Mesendoderm (in vitro differentiated cells): ENCODE measurements around the gene FAM50A.
A peak's percentile ranks its signal among the peaks of the same experiment; 100 is the strongest.

Source experiments
- DNase-seq: peaks from one replicate; pipeline ENCODE4 v3.0.0; 2013
- H2AK5ac ChIP-seq: 2 replicates; pipeline ENCODE4 v1.6.1; 2013; ENCODE audit warnings: low read length, inconsistent platforms
- H2BK120ac ChIP-seq: 2 replicates; pipeline ENCODE4 v1.6.1; 2013; ENCODE audit warnings: low read depth, mild to moderate bottlenecking, low read length, moderate library complexity, mixed read lengths
- H2BK15ac ChIP-seq: replicated peaks from 2 replicates; pipeline ENCODE4 v1.6.1; 2013; ENCODE audit warnings: low read depth, mild to moderate bottlenecking, moderate library complexity
- H2BK5ac ChIP-seq: 2 replicates; pipeline ENCODE4 v1.6.1; 2013; ENCODE audit warnings: low read length, inconsistent platforms
- H3K18ac ChIP-seq: 2 replicates; pipeline ENCODE4 v1.6.1; 2013; ENCODE audit warnings: mild to moderate bottlenecking, low read length, mixed read lengths
- H3K23ac ChIP-seq: one replicate; pipeline ENCODE4 v1.6.1; 2013; ENCODE audit warnings: low read length
- H3K27ac ChIP-seq: 2 replicates; pipeline ENCODE4 v1.5.1; 2013; ENCODE audit warnings: low read depth, mild to moderate bottlenecking, inconsistent platforms, low read length, moderate library complexity
- H3K27me3 ChIP-seq: 2 replicates; pipeline ENCODE4 v1.6.1; 2013; ENCODE audit warnings: low read length, control low read depth, mild to moderate bottlenecking, inconsistent platforms; ENCODE audit not compliant: insufficient read depth, poor library complexity
- H3K36me3 ChIP-seq: 2 replicates; pipeline ENCODE4 v1.6.1; 2013; ENCODE audit warnings: low read length, inconsistent platforms; ENCODE audit not compliant: control insufficient read depth, insufficient read depth
- H3K4ac ChIP-seq: one replicate; pipeline ENCODE4 v1.6.1; 2013; ENCODE audit warnings: low read depth, mild to moderate bottlenecking, low read length, moderate library complexity
- H3K4me1 ChIP-seq: 2 replicates; pipeline ENCODE4 v1.6.1; 2013; ENCODE audit warnings: low read depth, low read length, inconsistent platforms; ENCODE audit not compliant: control insufficient read depth
- H3K4me2 ChIP-seq: 2 replicates; pipeline ENCODE4 v1.6.1; 2013; ENCODE audit warnings: low read length
- H3K4me3 ChIP-seq: 2 replicates; pipeline ENCODE4 v1.5.1; 2013; ENCODE audit warnings: mild to moderate bottlenecking, low read length
- H3K56ac ChIP-seq: one replicate; pipeline ENCODE4 v1.6.1; 2013; ENCODE audit warnings: low read length
- H3K79me1 ChIP-seq: 2 replicates; pipeline ENCODE4 v1.6.1; 2013; ENCODE audit warnings: low read length, inconsistent platforms
- H3K79me2 ChIP-seq: 2 replicates; pipeline ENCODE4 v1.6.1; 2013; ENCODE audit warnings: mild to moderate bottlenecking, low read length; ENCODE audit not compliant: control insufficient read depth, insufficient read depth
- H3K9ac ChIP-seq: 2 replicates; pipeline ENCODE4 v1.6.1; 2013; ENCODE audit warnings: low read length, inconsistent platforms
- H4K5ac ChIP-seq: one replicate; pipeline ENCODE4 v1.6.1; 2013; ENCODE audit warnings: low read length
- H4K8ac ChIP-seq: one replicate; pipeline ENCODE4 v1.6.1; 2013; ENCODE audit warnings: low read depth, mild to moderate bottlenecking, control low read depth, low read length, moderate library complexity
- WGBS: extraction: QIAGEN DNeasy Blood & Tissue Kit; methylation state at CpG from one replicate; pipeline ENCODE4 v1.1.7; 2013; ENCODE audit warnings: low lambda C conversion rate, missing lambda C conversion rate; ENCODE audit not compliant: insufficient coverage; ENCODE audit errors: extremely low coverage; 5-methylcytosine and 5-hydroxymethylcytosine counted together

Gene FAM50A

DNA sequence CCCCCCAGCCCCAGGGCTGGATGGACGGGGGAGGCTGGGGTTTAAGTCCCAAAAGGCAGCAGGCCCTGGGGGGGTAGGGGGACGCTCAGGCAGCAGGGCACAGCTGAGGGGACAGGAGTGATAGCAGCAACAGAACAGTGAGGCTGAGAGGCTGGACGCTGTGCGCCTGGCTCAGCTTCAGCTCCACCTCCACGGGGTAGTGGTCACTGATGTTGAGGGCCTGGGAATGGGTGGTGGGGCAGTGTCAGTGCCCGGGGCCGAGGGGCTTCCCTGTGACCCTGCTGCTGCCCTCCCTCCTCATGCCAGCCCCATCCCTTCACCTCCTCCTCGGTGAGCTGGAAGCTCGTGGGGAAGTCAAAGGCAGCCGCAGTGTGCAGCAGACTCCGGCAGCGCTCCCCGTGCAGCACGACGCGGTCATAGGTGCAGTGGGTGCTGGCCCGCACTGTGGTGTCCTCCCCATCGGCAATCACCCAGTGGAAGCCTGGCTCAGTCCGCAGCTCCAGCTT lies 41.3 kb upstream of the FAM50A start:
- DNase-seq: no peak
- no peak overlapping the region for H4K5ac ChIP-seq
- no peak overlapping the region for H2BK120ac ChIP-seq
- no peak overlapping the region for H3K4ac ChIP-seq
- H3K79me2 ChIP-seq: peaks cover 15% of the 10 kb centered on the region
- no peak overlapping the region for H4K8ac ChIP-seq
- no peak overlapping the region for H2BK15ac ChIP-seq
- H3K9ac ChIP-seq: no peak overlapping the region
- peaks cover 1% of the 10 kb centered on the region for H3K79me1 ChIP-seq
- WGBS: no CpG with 5 or more reads among the region's 19 CpGs
- no peaks in the 10 kb centered on the region for H3K27me3 ChIP-seq
- H3K36me3 ChIP-seq: peaks cover 12% of the 10 kb centered on the region
- H3K4me3 ChIP-seq: no peak overlapping the region
- H3K18ac ChIP-seq: no peak overlapping the region
- H3K27ac ChIP-seq: no peak overlapping the region
- no peak overlapping the region for H3K56ac ChIP-seq
- H3K4me2 ChIP-seq: no peak overlapping the region
- H2BK5ac ChIP-seq: no peak overlapping the region
- H3K23ac ChIP-seq: no peak overlapping the region
- H2AK5ac ChIP-seq: no peak overlapping the region
- H3K4me1 ChIP-seq: no peaks in the 10 kb centered on the region

DNA sequence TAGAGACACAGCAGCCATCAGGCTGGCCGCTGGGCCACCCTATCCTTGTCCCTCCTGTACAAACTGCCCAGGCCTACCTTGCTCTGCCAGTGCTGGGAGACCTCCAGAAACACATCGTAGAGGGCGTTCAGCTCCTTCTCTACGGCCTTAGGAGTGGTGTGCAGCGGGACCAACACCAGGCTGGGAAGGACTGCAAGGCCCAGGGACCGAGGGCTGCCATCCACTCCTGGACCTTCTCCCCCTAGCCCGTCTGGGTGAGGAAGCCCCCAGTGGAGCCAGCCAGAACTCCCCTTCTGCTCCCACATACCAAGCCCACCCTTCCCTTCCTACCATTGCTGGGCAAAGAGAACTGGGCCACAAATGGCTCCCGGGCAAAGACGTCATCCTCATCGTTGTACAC lies 40.7 kb upstream of the FAM50A start:
- no peak overlapping the region for H3K27ac ChIP-seq
- no peak overlapping the region for H4K8ac ChIP-seq
- H4K5ac ChIP-seq: no peak overlapping the region
- H2BK5ac ChIP-seq: no peak overlapping the region
- no peak overlapping the region for H2BK120ac ChIP-seq
- peaks cover 12% of the 10 kb centered on the region for H3K36me3 ChIP-seq
- no CpG with 5 or more reads among the region's 10 CpGs for WGBS
- H3K56ac ChIP-seq: no peak overlapping the region
- H2BK15ac ChIP-seq: no peak overlapping the region
- H3K23ac ChIP-seq: no peak overlapping the region
- peaks cover 15% of the 10 kb centered on the region for H3K79me2 ChIP-seq
- H3K18ac ChIP-seq: no peak overlapping the region
- no peaks in the 10 kb centered on the region for H3K27me3 ChIP-seq
- no peaks in the 10 kb centered on the region for H3K4me1 ChIP-seq
- H2AK5ac ChIP-seq: no peak overlapping the region
- no peak overlapping the region for H3K4ac ChIP-seq
- H3K4me3 ChIP-seq: no peak overlapping the region
- no peak overlapping the region for H3K4me2 ChIP-seq
- H3K79me1 ChIP-seq: peaks cover 1% of the 10 kb centered on the region
- DNase-seq: no peak
- H3K9ac ChIP-seq: no peak overlapping the region

- Histone ChIP-seq H3K9ac (no peak overlapping the region), H2AK5ac (no peak overlapping the region), H3K23ac (no peak overlapping the region), H4K8ac (no peak overlapping the region), H2BK15ac (no peak overlapping the region), H3K4me1 (no peaks in the 10 kb centered on the region), H3K56ac (no peak overlapping the region), H3K79me2 (peaks cover 10% of the 10 kb centered on the region), H3K27me3 (no peaks in the 10 kb centered on the region), H3K36me3 (peaks cover 12% of the 10 kb centered on the region), H2BK120ac (no peak overlapping the region), H3K27ac (no peak overlapping the region), H3K4me2 (no peak overlapping the region), H3K4ac (no peak overlapping the region), H3K4me3 (no peak overlapping the region), H3K18ac (no peak overlapping the region), H4K5ac (no peak overlapping the region), H2BK5ac (no peak overlapping the region), H3K79me1 (peaks cover 1% of the 10 kb centered on the region)
- WGBS: no CpG with 5 or more reads among the region's 4 CpGs
- no peak for DNase-seq
Measured at GRCh38 chrX:154403858-154404257, 40.1 kb upstream of the FAM50A start.

- no peak for DNase-seq
Measured at GRCh38 chrX:154404625-154405192, 39.2 kb upstream of the FAM50A start.

GRCh38 chrX:154408659-154409221 lies 35.2 kb upstream of the FAM50A start:
- Histone ChIP-seq H2AK5ac (no peak overlapping the region), H3K27me3 (no peaks in the 10 kb centered on the region), H3K4me2 (peak overlapping the region; percentile 44), H3K23ac (no peak overlapping the region), H3K4ac (no peak overlapping the region), H3K79me1 (no peaks in the 10 kb centered on the region), H3K27ac (no peak overlapping the region), H2BK15ac (no peak overlapping the region), H3K18ac (no peak overlapping the region), H3K4me3 (no peak overlapping the region), H4K5ac (no peak overlapping the region), H3K56ac (peak overlapping the region; percentile 83), H3K4me1 (no peaks in the 10 kb centered on the region), H3K9ac (peak overlapping the region; percentile 78), H2BK120ac (no peak overlapping the region), H4K8ac (no peak overlapping the region), H3K36me3 (no peaks in the 10 kb centered on the region), H3K79me2 (no peaks in the 10 kb centered on the region), H2BK5ac (no peak overlapping the region)
- WGBS: no CpG with 5 or more reads among the region's 10 CpGs
- no peak for DNase-seq

More at GRCh38 chrX:154404625-154405192, 39.2 kb upstream of the FAM50A start:
- H4K5ac ChIP-seq: no peak overlapping the region
- no peak overlapping the region for H2BK15ac ChIP-seq
- no peak overlapping the region for H2BK120ac ChIP-seq
- H3K4me1 ChIP-seq: no peaks in the 10 kb centered on the region
- H3K79me1 ChIP-seq: peaks cover 1% of the 10 kb centered on the region
- H3K56ac ChIP-seq: no peak overlapping the region
- H3K4ac ChIP-seq: no peak overlapping the region
- no peak overlapping the region for H3K27ac ChIP-seq
- no peak overlapping the region for H4K8ac ChIP-seq
- H3K27me3 ChIP-seq: no peaks in the 10 kb centered on the region
- no peak overlapping the region for H2AK5ac ChIP-seq
- no peak overlapping the region for H3K4me2 ChIP-seq
- peaks cover 2% of the 10 kb centered on the region for H3K79me2 ChIP-seq
- no peak overlapping the region for H3K18ac ChIP-seq
- WGBS: no CpG with 5 or more reads among the region's 16 CpGs
- no peak overlapping the region for H3K23ac ChIP-seq
- no peak overlapping the region for H3K4me3 ChIP-seq
- peaks cover 5% of the 10 kb centered on the region for H3K36me3 ChIP-seq
- no peak overlapping the region for H3K9ac ChIP-seq
- H2BK5ac ChIP-seq: no peak overlapping the region
